Retinal pigment epithelial cell (primary cell): ENCODE results near the gene CCDC33.

Source experiments
- DNase-seq: peaks from one replicate; pipeline ENCODE4 v3.0.0-alpha.2; 2010; ENCODE audit warnings: low read depth
- H3K4me3 ChIP-seq: 2 replicates; pipeline ENCODE4 v1.5.1; 2011; ENCODE audit warnings: mild to moderate bottlenecking, low read length, control low read depth, moderate library complexity
- TF ChIP-seq, protein P1 (sequence below): conservative IDR thresholded peaks from 2 replicates; pipeline ENCODE4 v1.5.1; 2011; ENCODE audit warnings: low read depth, low read length, control low read depth, inconsistent platforms

Gene CCDC33

DNA sequence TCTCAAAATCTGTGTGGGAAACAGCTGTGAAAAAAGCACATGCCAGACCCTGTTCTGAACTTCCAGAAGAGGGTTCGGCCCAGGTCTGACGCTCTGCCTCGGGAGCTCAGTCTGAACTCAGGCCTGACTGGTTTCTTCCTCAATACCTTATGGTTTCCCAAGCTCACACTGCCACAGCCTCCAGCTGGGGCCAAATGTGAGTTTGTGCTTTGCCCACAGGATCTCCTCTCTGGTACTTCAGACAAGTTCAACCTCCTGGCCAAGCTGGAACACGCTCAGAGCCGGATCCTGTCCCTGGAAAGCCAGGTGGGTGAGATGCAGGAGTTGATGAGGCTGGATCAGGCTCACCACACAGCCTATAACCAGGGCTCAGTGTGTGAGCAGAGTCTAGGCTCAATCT, 97.5 kb downstream of the CCDC33 start:
- TF ChIP-seq, protein P1, sequence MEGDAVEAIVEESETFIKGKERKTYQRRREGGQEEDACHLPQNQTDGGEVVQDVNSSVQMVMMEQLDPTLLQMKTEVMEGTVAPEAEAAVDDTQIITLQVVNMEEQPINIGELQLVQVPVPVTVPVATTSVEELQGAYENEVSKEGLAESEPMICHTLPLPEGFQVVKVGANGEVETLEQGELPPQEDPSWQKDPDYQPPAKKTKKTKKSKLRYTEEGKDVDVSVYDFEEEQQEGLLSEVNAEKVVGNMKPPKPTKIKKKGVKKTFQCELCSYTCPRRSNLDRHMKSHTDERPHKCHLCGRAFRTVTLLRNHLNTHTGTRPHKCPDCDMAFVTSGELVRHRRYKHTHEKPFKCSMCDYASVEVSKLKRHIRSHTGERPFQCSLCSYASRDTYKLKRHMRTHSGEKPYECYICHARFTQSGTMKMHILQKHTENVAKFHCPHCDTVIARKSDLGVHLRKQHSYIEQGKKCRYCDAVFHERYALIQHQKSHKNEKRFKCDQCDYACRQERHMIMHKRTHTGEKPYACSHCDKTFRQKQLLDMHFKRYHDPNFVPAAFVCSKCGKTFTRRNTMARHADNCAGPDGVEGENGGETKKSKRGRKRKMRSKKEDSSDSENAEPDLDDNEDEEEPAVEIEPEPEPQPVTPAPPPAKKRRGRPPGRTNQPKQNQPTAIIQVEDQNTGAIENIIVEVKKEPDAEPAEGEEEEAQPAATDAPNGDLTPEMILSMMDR = no peak
- no peak overlapping the region for H3K4me3 ChIP-seq
- DNase-seq = no peak

DNA sequence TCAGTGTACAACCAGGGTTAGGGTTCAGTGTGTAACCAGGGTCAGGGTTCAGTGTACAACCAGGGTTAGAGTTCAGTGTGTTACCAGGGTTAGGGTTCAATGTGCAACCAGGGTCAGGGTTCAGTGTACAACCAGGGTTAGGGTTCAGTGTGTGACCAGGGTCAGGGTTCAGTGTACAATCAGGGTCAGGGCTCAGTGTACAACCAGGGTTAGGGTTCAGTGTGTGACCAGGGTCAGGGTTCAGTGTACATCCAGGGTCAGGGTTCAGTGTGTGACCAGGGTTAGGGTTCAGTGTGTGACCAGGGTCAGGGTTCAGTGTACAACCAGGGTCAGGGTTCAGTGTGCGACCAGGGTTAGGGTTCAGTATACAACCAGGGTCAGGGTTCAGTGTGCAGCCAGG, 98.0 kb downstream of the CCDC33 start:
- no peak overlapping the region for H3K4me3 ChIP-seq
- TF ChIP-seq, protein P1 = no peak
- DNase-seq = no peak

GRCh38 chr15:74335396-74335795, 99.3 kb downstream of the CCDC33 start:
- TF ChIP-seq, protein P1 = no peak
- no peak overlapping the region for H3K4me3 ChIP-seq
- no peak for DNase-seq

- TF ChIP-seq, protein P1 = no peak
- no peak for DNase-seq
- H3K4me3 ChIP-seq = no peak overlapping the region
Observed at GRCh38 chr15:74336061-74337005, 100.2 kb downstream of the CCDC33 start.

DNA sequence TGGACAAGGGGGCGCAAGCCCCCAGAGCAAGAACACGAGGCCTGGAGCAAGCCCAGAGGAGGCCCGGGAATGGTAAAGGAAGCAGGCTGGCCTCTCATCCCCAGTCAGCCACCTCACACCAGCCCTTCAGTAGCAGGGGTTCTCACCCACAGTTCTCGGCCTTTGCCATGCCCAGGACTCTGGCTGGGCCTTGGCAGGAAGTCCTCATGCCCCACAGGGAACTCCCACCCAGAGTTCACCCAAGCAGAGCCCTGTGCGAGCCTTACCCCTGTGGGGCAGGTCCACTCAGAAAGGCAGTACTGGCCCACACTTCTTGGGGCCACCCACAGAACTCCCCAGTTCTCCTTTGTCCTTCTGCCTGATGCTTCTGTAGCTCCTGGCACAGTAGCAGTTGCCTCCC, 101.0 kb downstream of the CCDC33 start:
- no peak for DNase-seq
- no peak overlapping the region for H3K4me3 ChIP-seq
- TF ChIP-seq, protein P1 = no peak

- no peak for DNase-seq
- TF ChIP-seq, protein P1 = no peak
Observed at GRCh38 chr15:74337607-74338211, 101.6 kb downstream of the CCDC33 start.

More at GRCh38 chr15:74337607-74338211, 101.6 kb downstream of the CCDC33 start:
- H3K4me3 ChIP-seq = no peak overlapping the region
